Pancreas (tissue), 10 donors: ENCODE measurements around the gene NR1I2. TPM values are rescaled to one million over a fixed set of nuclear protein-coding genes. Genes with fewer than 3 reads are reported as not detected.

Experiments used
- ATAC-seq, 4 donors: fragments of 200-7000 bp; cut with Tn5 transposase; one replicate each; pipeline versions ENCODE4 v1.8.0 to v1.9.1; 2020; ENCODE audit warnings: mild to moderate bottlenecking in 4 of 4, moderate library complexity in 4 of 4
- DNase-seq, 6 donors: peaks; one replicate each; pipeline ENCODE4 v3.0.0-alpha.2; 2020
- FAIRE-seq: peaks from 2 replicates; lab custom pipeline; 2012; peaks lifted over from hg19 to GRCh38; lab: Jason Lieb, UNC
- H3K27ac ChIP-seq, 4 donors: fragments of 200-600 bp; sonication (generic); 1 replicate in 3 of 4; 2 replicates in 1 of 4; pipeline versions ENCODE4 v1.5.0 to v1.8.0; 2020
- H3K27me3 ChIP-seq, 4 donors: fragments of 200-600 bp; one replicate each; pipeline ENCODE4 v1.8.0; 2021
- H3K36me3 ChIP-seq, 3 donors: fragments of 200-600 bp; sonication (generic) in 1 of 3; one replicate each; pipeline versions ENCODE4 v1.5.0 to v1.8.0; 2020 to 2021
- H3K4me1 ChIP-seq, 3 donors: fragments of 200-600 bp; one replicate each; pipeline ENCODE4 v1.8.0; 2021
- H3K4me3 ChIP-seq, 4 donors: fragments of 200-600 bp; sonication (generic) in 2 of 4; one replicate each; pipeline versions ENCODE4 v1.5.0 to v1.8.0; 2020 to 2021
- H3K9me3 ChIP-seq, 4 donors: fragments of 200-600 bp; one replicate each; pipeline ENCODE4 v1.8.0; 2021
- CTCF ChIP-seq, 4 donors: fragments of 200-600 bp; sonication (generic) in 3 of 4; IDR thresholded peaks; one replicate each; pipeline versions ENCODE4 v1.5.0 to v1.8.0; 2021; ENCODE audit warnings: antibody characterized with exemption in 4 of 4
- WGBS, 2 donors: extraction: QIAGEN DNeasy Blood & Tissue Kit; methylation state at CpG; one replicate each; pipeline ENCODE4 v1.1.7; 2013; 5-methylcytosine and 5-hydroxymethylcytosine counted together
- intact Hi-C, 3 donors: fragments of 100-400 bp; cut with DNase I; formaldehyde crosslinking; loops; one replicate each; pipeline versions ENCODE4 v1.11.1 to v1.14.2; 2022
- polyA plus RNA-seq, 2 donors: library from polyadenylated mRNA; stranded (reverse); fragments of 200-250 nt; gene quantifications; one replicate each; pipeline ENCODE4 v1.2.3, GENCODE V29; 2013
- total RNA-seq, 6 donors: library from RNA; stranded (reverse); fragmentation: NEBNext Ultra II Directional in 4 of 6; extraction: Animal tissue kit (Norgen Biotek cat#: 25700) in 4 of 6; gene quantifications; one replicate each; pipeline versions ENCODE4 v1.2.1 to v1.2.4, GENCODE V29; 2021 to 2023
- donor health status: healthy with polysubstance abuse.
- donor health status: DM: no; HTN: no; CAD: no; lungs with moderate emphysema.
- donor health status: DM: no; HTN: no; CAD: no.
- donor health status: control.
- donor health status: control.
- donor health status: Bipolar disorder and iron deficiency.
- donor health status: DM: yes; HTN: yes; CAD: no.
- donor health status: DM: no; HTN: no; CAD: no.
- donor health status: DM: no; HTN: no; CAD: no.
- donor health status: DM: yes; HTN: yes; CAD: no.

The NR1I2 gene
- total and polyA plus RNA-seq, 8 donors = 0.12 to 0.31 (median 0.24) TPM

GRCh38 chr3:119783255-119783654, 1.4 kb downstream of the NR1I2 start:
- ATAC-seq = no peak
- WGBS, 2 donors = 79 to 85% methylated on average over 2 of the region's 2 CpGs
- Histone ChIP-seq H3K4me3 (no peak overlapping the region), H3K4me1 (no peaks in the 10 kb centered on the region), H3K36me3 (no peaks in the 10 kb centered on the region), H3K27me3 (no peaks in the 10 kb centered on the region), H3K9me3 (no peaks in the 10 kb centered on the region), H3K27ac (no peak overlapping the region)
- intact Hi-C loops = no loop called here
- TF ChIP-seq CTCF (IDR thresholded peaks at IDR 0.05) = no peak
- no peak for DNase-seq
- no peak for FAIRE-seq

- Histone ChIP-seq H3K4me3 (no peak overlapping the region), H3K27ac (no peak overlapping the region), H3K36me3 (no peaks in the 10 kb centered on the region), H3K4me1 (no peaks in the 10 kb centered on the region), H3K9me3 (no peaks in the 10 kb centered on the region), H3K27me3 (no peaks in the 10 kb centered on the region)
- intact Hi-C loops = no loop called here
- FAIRE-seq (no peak), ATAC-seq (no peak), DNase-seq (no peak)
- WGBS, 2 donors = 76 to 79% methylated on average over 7 of the region's 7 CpGs
- TF ChIP-seq CTCF (IDR thresholded peaks at IDR 0.05) = no peak
Observed at GRCh38 chr3:119783883-119784282, 2.0 kb downstream of the NR1I2 start.

- TF ChIP-seq CTCF (IDR thresholded peaks at IDR 0.05) = no peak
- no peaks in the 10 kb centered on the region for H3K9me3 ChIP-seq
- FAIRE-seq (no peak), DNase-seq (no peak), ATAC-seq (no peak)
- H3K27me3 ChIP-seq = no peaks in the 10 kb centered on the region
- WGBS, 2 donors = 93 to 98% methylated on average over 2 of the region's 2 CpGs
- H3K4me3 ChIP-seq = no peak overlapping the region
- no peak overlapping the region for H3K27ac ChIP-seq
- H3K4me1 ChIP-seq = no peaks in the 10 kb centered on the region
- no peaks in the 10 kb centered on the region for H3K36me3 ChIP-seq
- intact Hi-C loops = no loop called here
Observed at GRCh38 chr3:119786409-119786808, 4.5 kb downstream of the NR1I2 start.

GRCh38 chr3:119790369-119790768, 8.5 kb downstream of the NR1I2 start:
- intact Hi-C loops = no loop called here
- ATAC-seq = no peak
- TF ChIP-seq CTCF (IDR thresholded peaks at IDR 0.05) = no peak
- Histone ChIP-seq H3K4me1 (no peaks in the 10 kb centered on the region), H3K27ac (no peak overlapping the region), H3K27me3 (no peaks in the 10 kb centered on the region), H3K36me3 (no peaks in the 10 kb centered on the region), H3K4me3 (no peak overlapping the region), H3K9me3 (no peaks in the 10 kb centered on the region)
- FAIRE-seq = no peak
- 88 to 89% methylated on average over 3 of the region's 3 CpGs for WGBS, 2 donors
- DNase-seq = no peak

GRCh38 chr3:119792270-119792669, 10.4 kb downstream of the NR1I2 start:
- 90 to 94% methylated on average over 8 of the region's 8 CpGs for WGBS, 2 donors
- intact Hi-C loops = no loop called here
- ATAC-seq (no peak), DNase-seq (no peak), FAIRE-seq (no peak)
- no peak overlapping the region for H3K4me3 ChIP-seq
- TF ChIP-seq CTCF (IDR thresholded peaks at IDR 0.05) = no peak
- H3K36me3 ChIP-seq = no peaks in the 10 kb centered on the region
- H3K27ac ChIP-seq = no peak overlapping the region
- H3K9me3 ChIP-seq = no peaks in the 10 kb centered on the region
- no peaks in the 10 kb centered on the region for H3K27me3 ChIP-seq
- H3K4me1 ChIP-seq = no peaks in the 10 kb centered on the region
